ENCODE results near the gene TBC1D19.

The TBC1D19 gene

GRCh38 chr4:26779224-26779623, 195.3 kb downstream of the TBC1D19 start:
- H3K4me3 ChIP-seq (ENCODE audit: low read depth, low read length): no peak overlapping the region

GRCh38 chr4:26779674-26780073, 195.8 kb downstream of the TBC1D19 start:
- H3K4me3 ChIP-seq (ENCODE audit: low read depth, low read length): no peak overlapping the region

GRCh38 chr4:26780539-26780938, 196.7 kb downstream of the TBC1D19 start:
- H3K4me3 ChIP-seq (ENCODE audit: low read depth, low read length): no peak overlapping the region

- H3K4me3 ChIP-seq (ENCODE audit: low read depth, low read length): no peak overlapping the region
These were observed 198.4 kb downstream of the TBC1D19 start for GRCh38 chr4:26782168-26782829.

- no peak overlapping the region for H3K4me3 ChIP-seq (ENCODE audit: low read depth, low read length)
These were observed 198.9 kb downstream of the TBC1D19 start for GRCh38 chr4:26782830-26783202.

GRCh38 chr4:26784207-26784865, 200.5 kb downstream of the TBC1D19 start:
- no peak overlapping the region for H3K4me3 ChIP-seq (ENCODE audit: low read depth, low read length)

GRCh38 chr4:26785312-26785711, 201.4 kb downstream of the TBC1D19 start:
- H3K4me3 ChIP-seq (ENCODE audit: low read depth, low read length): no peak overlapping the region

- H3K4me3 ChIP-seq (ENCODE audit: low read depth, low read length): no peak overlapping the region
These were observed 201.9 kb downstream of the TBC1D19 start for GRCh38 chr4:26785810-26786209.

- H3K4me3 ChIP-seq (ENCODE audit: low read depth, low read length): no peak overlapping the region
These were observed 203.0 kb downstream of the TBC1D19 start for GRCh38 chr4:26786916-26787315.

GRCh38 chr4:26787461-26788340, 203.8 kb downstream of the TBC1D19 start:
- H3K4me3 ChIP-seq (ENCODE audit: low read depth, low read length): no peak overlapping the region

- no peak overlapping the region for H3K4me3 ChIP-seq (ENCODE audit: low read depth, low read length)
These were observed 204.5 kb downstream of the TBC1D19 start for GRCh38 chr4:26788341-26788733.

GRCh38 chr4:26789208-26789607, 205.3 kb downstream of the TBC1D19 start:
- no peak overlapping the region for H3K4me3 ChIP-seq (ENCODE audit: low read depth, low read length)

- no peak overlapping the region for H3K4me3 ChIP-seq (ENCODE audit: low read depth, low read length)
These were observed 207.5 kb downstream of the TBC1D19 start for GRCh38 chr4:26791346-26791745.

GRCh38 chr4:26792639-26793038, 208.8 kb downstream of the TBC1D19 start:
- no peak overlapping the region for H3K4me3 ChIP-seq (ENCODE audit: low read depth, low read length)

GRCh38 chr4:26793735-26794134, 209.9 kb downstream of the TBC1D19 start:
- H3K4me3 ChIP-seq (ENCODE audit: low read depth, low read length): no peak overlapping the region

GRCh38 chr4:26796081-26796480, 212.2 kb downstream of the TBC1D19 start:
- no peak overlapping the region for H3K4me3 ChIP-seq (ENCODE audit: low read depth, low read length)

- no peak overlapping the region for H3K4me3 ChIP-seq (ENCODE audit: low read depth, low read length)
These were observed 218.9 kb downstream of the TBC1D19 start for GRCh38 chr4:26802790-26803189.

GRCh38 chr4:26803211-26803861, 219.5 kb downstream of the TBC1D19 start:
- H3K4me3 ChIP-seq (ENCODE audit: low read depth, low read length): no peak overlapping the region

GRCh38 chr4:26804451-26804850, 220.6 kb downstream of the TBC1D19 start:
- H3K4me3 ChIP-seq (ENCODE audit: low read depth, low read length): no peak overlapping the region

- no peak overlapping the region for H3K4me3 ChIP-seq (ENCODE audit: low read depth, low read length)
These were observed 221.0 kb downstream of the TBC1D19 start for GRCh38 chr4:26804925-26805324.

Measured in iPS-11a (cell line).